ENCODE measurements around the gene CFAP54.

The CFAP54 gene

DNA sequence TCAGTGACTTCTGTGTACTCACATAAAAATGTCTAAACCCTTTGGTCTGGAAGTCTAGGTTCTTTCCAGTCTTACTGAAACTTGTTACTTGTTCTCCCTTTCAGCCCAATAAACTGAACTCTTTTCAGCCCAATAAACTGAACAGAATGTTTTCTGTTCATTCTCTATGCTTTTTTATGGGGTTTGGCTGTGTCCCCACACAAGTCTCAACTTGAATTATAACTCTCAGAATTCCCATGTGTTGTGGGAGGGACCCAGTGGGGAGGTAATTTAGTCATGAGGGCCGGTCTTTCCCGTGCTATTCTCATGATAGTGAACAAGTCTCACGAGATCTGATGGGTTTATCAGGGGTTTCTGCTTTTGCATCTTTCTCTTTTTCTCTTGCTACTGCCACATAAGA is 402.7 kb downstream of the CFAP54 start:
- H2AK5ac ChIP-seq (ENCODE audit: low read length), result no peak overlapping the region
- DNase-seq, result no peak
- no peaks in the 10 kb centered on the region for H3K36me3 ChIP-seq (ENCODE audit: control insufficient read depth, insufficient read depth, low read length)
- H3K56ac ChIP-seq (ENCODE audit: low read length), result no peak overlapping the region
- no peak overlapping the region for H3K18ac ChIP-seq (ENCODE audit: low read length)
- H3K79me1 ChIP-seq (ENCODE audit: low read length), result no peaks in the 10 kb centered on the region
- WGBS (ENCODE audit: extremely low coverage, insufficient coverage, low lambda C conversion rate), result no CpG with 5 or more reads among the region's 3 CpGs
- no peak overlapping the region for H3K4me3 ChIP-seq (ENCODE audit: low read length)
- H3K27me3 ChIP-seq (ENCODE audit: insufficient read depth, low read length, poor library complexity), result no peaks in the 10 kb centered on the region
- no peak overlapping the region for H2BK5ac ChIP-seq (ENCODE audit: low read length)
- no peak overlapping the region for H2BK15ac ChIP-seq (replicated peaks; ENCODE audit: low read depth)
- H4K5ac ChIP-seq (ENCODE audit: low read length), result no peak overlapping the region
- no peaks in the 10 kb centered on the region for H3K4me1 ChIP-seq (ENCODE audit: control insufficient read depth, low read depth, low read length)
- no peak overlapping the region for H2BK120ac ChIP-seq (ENCODE audit: low read depth, low read length)
- no peak overlapping the region for H3K4me2 ChIP-seq (ENCODE audit: low read length)
- H3K4ac ChIP-seq (ENCODE audit: low read depth, low read length), result no peak overlapping the region
- H3K23ac ChIP-seq (ENCODE audit: low read length), result no peak overlapping the region
- H3K79me2 ChIP-seq (ENCODE audit: control insufficient read depth, insufficient read depth, low read length), result no peaks in the 10 kb centered on the region
- no peak overlapping the region for H3K9ac ChIP-seq (ENCODE audit: low read length)
- no peak overlapping the region for H4K8ac ChIP-seq (ENCODE audit: low read depth, low read length)
- no peak overlapping the region for H3K27ac ChIP-seq (ENCODE audit: low read depth, low read length)

DNA sequence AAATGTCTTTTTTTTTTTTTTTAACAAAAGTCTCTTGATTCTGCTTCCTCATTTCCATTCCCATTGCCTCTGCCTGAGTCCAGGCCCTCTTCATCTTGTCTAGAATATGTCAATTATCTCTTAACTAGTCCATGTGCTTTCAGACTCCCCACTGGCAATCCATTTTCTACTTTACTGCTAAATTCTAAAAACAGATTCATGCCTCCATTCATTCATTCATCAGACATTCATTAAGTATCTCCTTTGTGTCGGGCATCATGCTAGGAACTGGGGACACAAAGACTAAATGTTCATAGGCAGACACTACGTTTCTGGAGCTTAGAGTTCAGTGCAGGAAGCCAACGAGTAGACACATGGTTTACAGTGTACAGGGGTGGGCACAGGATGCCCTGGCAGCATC is 408.0 kb downstream of the CFAP54 start:
- Histone ChIP-seq H2BK5ac (ENCODE audit: low read length) (no peak overlapping the region), H3K36me3 (ENCODE audit: control insufficient read depth, insufficient read depth, low read length) (no peaks in the 10 kb centered on the region), H2BK120ac (ENCODE audit: low read depth, low read length) (no peak overlapping the region), H2BK15ac (replicated peaks; ENCODE audit: low read depth) (no peak overlapping the region), H3K79me2 (ENCODE audit: control insufficient read depth, insufficient read depth, low read length) (no peaks in the 10 kb centered on the region), H3K23ac (ENCODE audit: low read length) (no peak overlapping the region), H4K5ac (ENCODE audit: low read length) (no peak overlapping the region), H4K8ac (ENCODE audit: low read depth, low read length) (no peak overlapping the region), H3K4ac (ENCODE audit: low read depth, low read length) (no peak overlapping the region), H3K4me2 (ENCODE audit: low read length) (no peak overlapping the region), H3K27ac (ENCODE audit: low read depth, low read length) (no peak overlapping the region), H3K79me1 (ENCODE audit: low read length) (no peaks in the 10 kb centered on the region), H3K18ac (ENCODE audit: low read length) (no peak overlapping the region), H2AK5ac (ENCODE audit: low read length) (no peak overlapping the region), H3K27me3 (ENCODE audit: insufficient read depth, low read length, poor library complexity) (no peaks in the 10 kb centered on the region), H3K4me3 (ENCODE audit: low read length) (no peak overlapping the region), H3K9ac (ENCODE audit: low read length) (no peak overlapping the region), H3K56ac (ENCODE audit: low read length) (no peak overlapping the region), H3K4me1 (ENCODE audit: control insufficient read depth, low read depth, low read length) (no peaks in the 10 kb centered on the region)
- WGBS (ENCODE audit: extremely low coverage, insufficient coverage, low lambda C conversion rate), result no CpG with 5 or more reads among the region's 3 CpGs
- no peak for DNase-seq

DNA sequence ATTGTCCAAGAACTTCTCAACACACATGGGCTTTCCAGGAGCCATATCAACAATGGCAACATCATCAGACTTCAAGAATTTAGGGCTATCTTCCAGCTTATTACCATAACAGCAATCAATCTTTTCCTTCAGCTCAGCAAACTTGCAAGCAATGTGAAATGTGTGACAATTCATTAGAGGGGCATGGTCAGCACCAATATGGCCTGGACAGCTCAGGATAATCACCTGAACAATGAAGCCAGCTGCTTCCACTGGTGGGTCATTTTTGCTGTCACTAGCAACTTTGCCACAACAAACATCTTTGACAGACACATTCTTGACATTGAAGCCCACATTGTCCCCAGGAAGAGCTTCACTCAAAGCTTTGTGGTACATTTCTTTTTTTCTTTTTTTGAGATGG is 411.8 kb downstream of the CFAP54 start:
- H2BK5ac ChIP-seq (ENCODE audit: low read length), result no peak overlapping the region

DNA sequence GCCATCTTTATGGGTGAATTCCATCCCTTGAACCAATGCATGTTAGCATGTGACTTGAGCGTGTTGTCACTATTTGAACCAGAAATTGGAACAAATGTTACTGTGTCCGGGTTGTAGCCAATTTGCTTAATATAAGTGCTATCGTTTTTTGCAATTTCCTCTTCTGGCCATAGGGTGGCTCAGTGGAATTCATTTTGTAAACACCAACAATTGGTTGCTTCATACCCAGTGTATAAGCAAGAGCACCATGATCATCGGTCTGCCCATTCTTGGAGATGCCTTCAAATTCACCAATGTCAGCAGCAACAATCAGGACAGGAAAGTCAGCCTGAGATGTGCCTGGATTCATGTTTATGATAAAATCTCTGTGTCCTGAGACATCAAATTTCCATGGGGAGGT is 412.7 kb downstream of the CFAP54 start:
- H3K56ac ChIP-seq (ENCODE audit: low read length), result no peak overlapping the region
- no peak overlapping the region for H4K5ac ChIP-seq (ENCODE audit: low read length)
- no peaks in the 10 kb centered on the region for H3K27me3 ChIP-seq (ENCODE audit: insufficient read depth, low read length, poor library complexity)
- no peak overlapping the region for H4K8ac ChIP-seq (ENCODE audit: low read depth, low read length)
- no peak overlapping the region for H3K23ac ChIP-seq (ENCODE audit: low read length)
- no peaks in the 10 kb centered on the region for H3K79me2 ChIP-seq (ENCODE audit: control insufficient read depth, insufficient read depth, low read length)
- H3K36me3 ChIP-seq (ENCODE audit: control insufficient read depth, insufficient read depth, low read length), result no peaks in the 10 kb centered on the region
- H3K18ac ChIP-seq (ENCODE audit: low read length), result no peak overlapping the region
- H2AK5ac ChIP-seq (ENCODE audit: low read length), result no peak overlapping the region
- no peak overlapping the region for H2BK15ac ChIP-seq (replicated peaks; ENCODE audit: low read depth)
- no peak overlapping the region for H3K4ac ChIP-seq (ENCODE audit: low read depth, low read length)
- no peaks in the 10 kb centered on the region for H3K4me1 ChIP-seq (ENCODE audit: control insufficient read depth, low read depth, low read length)
- no peak overlapping the region for H3K9ac ChIP-seq (ENCODE audit: low read length)
- no peaks in the 10 kb centered on the region for H3K79me1 ChIP-seq (ENCODE audit: low read length)
- DNase-seq, result no peak
- no peak overlapping the region for H2BK5ac ChIP-seq (ENCODE audit: low read length)
- H3K4me2 ChIP-seq (ENCODE audit: low read length), result no peak overlapping the region
- H3K27ac ChIP-seq (ENCODE audit: low read depth, low read length), result no peak overlapping the region
- WGBS (ENCODE audit: extremely low coverage, insufficient coverage, low lambda C conversion rate), result no CpG with 5 or more reads among the region's 4 CpGs
- H3K4me3 ChIP-seq (ENCODE audit: low read length), result no peak overlapping the region
- H2BK120ac ChIP-seq (ENCODE audit: low read depth, low read length), result no peak overlapping the region

More for the DNA sequence above, 411.8 kb downstream of the CFAP54 start:
- DNase-seq, result no peak
- Histone ChIP-seq H3K4ac (ENCODE audit: low read depth, low read length) (no peak overlapping the region), H3K36me3 (ENCODE audit: control insufficient read depth, insufficient read depth, low read length) (no peaks in the 10 kb centered on the region), H2BK120ac (ENCODE audit: low read depth, low read length) (no peak overlapping the region), H4K8ac (ENCODE audit: low read depth, low read length) (no peak overlapping the region), H3K23ac (ENCODE audit: low read length) (no peak overlapping the region), H3K27me3 (ENCODE audit: insufficient read depth, low read length, poor library complexity) (no peaks in the 10 kb centered on the region), H3K9ac (ENCODE audit: low read length) (no peak overlapping the region), H3K4me2 (ENCODE audit: low read length) (no peak overlapping the region), H4K5ac (ENCODE audit: low read length) (no peak overlapping the region), H2BK15ac (replicated peaks; ENCODE audit: low read depth) (no peak overlapping the region), H3K18ac (ENCODE audit: low read length) (no peak overlapping the region), H3K4me1 (ENCODE audit: control insufficient read depth, low read depth, low read length) (no peaks in the 10 kb centered on the region), H3K27ac (ENCODE audit: low read depth, low read length) (no peak overlapping the region), H3K56ac (ENCODE audit: low read length) (no peak overlapping the region), H3K4me3 (ENCODE audit: low read length) (no peak overlapping the region), H3K79me1 (ENCODE audit: low read length) (no peaks in the 10 kb centered on the region), H3K79me2 (ENCODE audit: control insufficient read depth, insufficient read depth, low read length) (no peaks in the 10 kb centered on the region), H2AK5ac (ENCODE audit: low read length) (no peak overlapping the region)

DNA sequence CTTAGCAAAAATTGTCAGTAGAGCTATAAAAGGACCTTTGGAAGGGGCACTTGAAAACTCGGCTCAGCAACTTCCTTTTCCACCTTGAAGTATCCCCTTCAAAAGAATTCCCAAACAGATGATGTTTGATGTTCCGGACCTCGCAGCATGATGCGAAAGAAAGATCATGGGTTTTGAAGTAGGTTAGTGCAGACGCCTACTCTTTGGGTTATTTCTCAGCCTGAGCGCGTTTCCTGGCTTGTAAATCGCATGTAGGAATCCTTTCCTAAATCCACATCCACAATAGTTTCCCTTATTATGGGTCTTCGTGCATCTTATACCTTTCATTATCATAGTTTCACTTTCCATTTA is 417.1 kb downstream of the CFAP54 start:
- Histone ChIP-seq H4K5ac (ENCODE audit: low read length) (peak overlapping the region; percentile 86), H3K18ac (ENCODE audit: low read length) (no peak overlapping the region), H3K56ac (ENCODE audit: low read length) (no peak overlapping the region), H3K27ac (ENCODE audit: low read depth, low read length) (no peak overlapping the region), H2BK120ac (ENCODE audit: low read depth, low read length) (no peak overlapping the region), H2AK5ac (ENCODE audit: low read length) (no peak overlapping the region), H3K4ac (ENCODE audit: low read depth, low read length) (no peak overlapping the region), H3K27me3 (ENCODE audit: insufficient read depth, low read length, poor library complexity) (no peaks in the 10 kb centered on the region), H2BK5ac (ENCODE audit: low read length) (no peak overlapping the region), H3K4me3 (ENCODE audit: low read length) (no peak overlapping the region), H3K4me1 (ENCODE audit: control insufficient read depth, low read depth, low read length) (peaks cover 2% of the 10 kb centered on the region), H3K79me1 (ENCODE audit: low read length) (peaks cover 1% of the 10 kb centered on the region), H3K4me2 (ENCODE audit: low read length) (peak overlapping the region; percentile 47), H3K36me3 (ENCODE audit: control insufficient read depth, insufficient read depth, low read length) (no peaks in the 10 kb centered on the region), H3K79me2 (ENCODE audit: control insufficient read depth, insufficient read depth, low read length) (peaks cover 4% of the 10 kb centered on the region), H3K23ac (ENCODE audit: low read length) (no peak overlapping the region), H3K9ac (ENCODE audit: low read length) (no peak overlapping the region), H4K8ac (ENCODE audit: low read depth, low read length) (no peak overlapping the region), H2BK15ac (replicated peaks; ENCODE audit: low read depth) (no peak overlapping the region)
- WGBS (ENCODE audit: extremely low coverage, insufficient coverage, low lambda C conversion rate), result no CpG with 5 or more reads among the region's 9 CpGs
- DNase-seq, result no peak

DNA sequence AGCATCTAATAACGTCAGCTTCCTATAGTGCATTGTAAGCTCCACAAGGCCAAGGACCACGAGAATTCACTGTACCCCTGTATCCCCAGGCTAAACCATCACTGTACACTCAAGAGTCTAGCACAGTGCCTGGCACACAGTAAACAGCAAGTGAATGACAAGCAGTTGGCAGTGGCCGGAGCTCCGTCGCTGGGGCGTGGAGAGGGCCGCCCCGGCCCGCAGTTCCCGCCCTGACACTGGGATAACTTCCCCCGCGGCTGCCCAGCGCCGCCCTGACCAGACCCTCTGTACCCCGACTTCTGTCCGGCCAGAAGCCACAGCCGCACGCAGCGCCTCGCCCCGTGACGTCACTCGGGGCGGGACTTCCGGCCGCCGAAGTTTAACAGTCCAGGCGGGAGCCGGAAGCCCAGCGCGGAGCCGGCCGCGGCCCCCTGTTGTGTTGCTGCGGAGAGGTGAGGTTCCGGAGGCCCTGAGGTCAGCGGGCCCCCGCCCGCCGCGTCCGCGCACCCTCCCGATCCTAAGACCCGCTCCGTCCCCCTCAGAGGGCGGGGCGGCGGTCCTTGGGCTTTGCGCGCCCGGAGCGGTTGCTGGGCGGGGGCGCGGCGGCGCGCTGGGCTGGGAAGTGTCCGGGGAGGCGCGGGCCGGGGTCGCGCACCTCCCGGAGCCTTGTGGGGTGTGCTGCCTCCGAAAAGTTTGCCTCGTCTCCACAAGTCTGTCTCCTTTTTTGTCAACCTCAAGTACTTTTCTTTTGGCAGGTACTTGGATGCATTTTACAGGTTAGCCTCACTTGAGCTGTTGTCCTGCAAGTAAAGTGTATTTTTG is 417.7 kb downstream of the CFAP54 start, which contains the start of gene NEDD1:
NEDD1 (plus strand) TSS at position 409 of the 822 bp plus-strand sequence. CDS start 2,503 bp downstream, outside the sequence.
- no CpG with 5 or more reads among the region's 68 CpGs for WGBS (ENCODE audit: extremely low coverage, insufficient coverage, low lambda C conversion rate)
- H4K5ac ChIP-seq (ENCODE audit: low read length), result peak within 1 kb of the TSS; percentile 86
- peak within 1 kb of the TSS; percentile 41 for H3K4ac ChIP-seq (ENCODE audit: low read depth, low read length)
- no peak within 1 kb of the TSS for H2BK5ac ChIP-seq (ENCODE audit: low read length)
- peak within 1 kb of the TSS; percentile 95 for H4K8ac ChIP-seq (ENCODE audit: low read depth, low read length)
- H3K27ac ChIP-seq (ENCODE audit: low read depth, low read length), result peak within 1 kb of the TSS; percentile 79
- peak within 1 kb of the TSS; percentile 90 for H3K4me3 ChIP-seq (ENCODE audit: low read length)
- no peak within 1 kb of the TSS for H2AK5ac ChIP-seq (ENCODE audit: low read length)
- no peak within 1 kb of the TSS for H2BK120ac ChIP-seq (ENCODE audit: low read depth, low read length)
- H3K79me2 ChIP-seq (ENCODE audit: control insufficient read depth, insufficient read depth, low read length), result peaks cover 4% of the 10 kb centered on the region
- H3K23ac ChIP-seq (ENCODE audit: low read length), result peak within 1 kb of the TSS; percentile 31
- peak; percentile 94 for DNase-seq
- H3K4me1 ChIP-seq (ENCODE audit: control insufficient read depth, low read depth, low read length), result peaks cover 2% of the 10 kb centered on the region
- H3K4me2 ChIP-seq (ENCODE audit: low read length), result peak within 1 kb of the TSS; percentile 62
- H3K79me1 ChIP-seq (ENCODE audit: low read length), result peaks cover 1% of the 10 kb centered on the region
- H3K9ac ChIP-seq (ENCODE audit: low read length), result peak within 1 kb of the TSS; percentile 96
- peak within 1 kb of the TSS; percentile 93 for H3K56ac ChIP-seq (ENCODE audit: low read length)
- H3K18ac ChIP-seq (ENCODE audit: low read length), result peak within 1 kb of the TSS; percentile 77
- H2BK15ac ChIP-seq (replicated peaks; ENCODE audit: low read depth), result no peak within 1 kb of the TSS
- H3K36me3 ChIP-seq (ENCODE audit: control insufficient read depth, insufficient read depth, low read length), result no peaks in the 10 kb centered on the region
- no peaks in the 10 kb centered on the region for H3K27me3 ChIP-seq (ENCODE audit: insufficient read depth, low read length, poor library complexity)

All from mesendoderm (in vitro differentiated cells).